Lower lobe of right lung (tissue), 2 donors: ENCODE measurements around the gene RTCA. TPM values are rescaled to one million over a fixed set of nuclear protein-coding genes. Genes with fewer than 3 reads are reported as not detected.
A peak's percentile ranks its signal among the peaks of the same experiment; 100 is the strongest.

Experiments
- ATAC-seq, 2 donors: fragments of 200-7000 bp; cut with Tn5 transposase; one replicate each; pipeline ENCODE4 v1.9.1; 2020 to 2022; ENCODE audit warnings: mild to moderate bottlenecking in 2 of 2, moderate library complexity in 2 of 2
- DNase-seq: peaks from one replicate; pipeline ENCODE4 v3.0.0-alpha.2; 2020
- H3K27ac ChIP-seq: fragments of 200-600 bp; one replicate; pipeline ENCODE4 v1.8.0; 2022
- H3K27me3 ChIP-seq: fragments of 200-600 bp; one replicate; pipeline ENCODE4 v1.8.0; 2022; ENCODE audit warnings: low read depth
- H3K36me3 ChIP-seq: fragments of 200-600 bp; one replicate; pipeline ENCODE4 v1.8.0; 2022; ENCODE audit warnings: mild to moderate bottlenecking
- H3K4me1 ChIP-seq: fragments of 200-600 bp; one replicate; pipeline ENCODE4 v1.8.0; 2022
- H3K4me3 ChIP-seq: fragments of 200-600 bp; one replicate; pipeline ENCODE4 v1.8.0; 2022; ENCODE audit warnings: mild to moderate bottlenecking
- H3K9me3 ChIP-seq: fragments of 200-600 bp; one replicate; pipeline ENCODE4 v1.8.0; 2022
- CTCF ChIP-seq: fragments of 200-600 bp; IDR thresholded peaks from one replicate; pipeline ENCODE4 v1.8.0; 2022; ENCODE audit warnings: antibody characterized with exemption, mild to moderate bottlenecking
- intact Hi-C: fragments of 100-400 bp; cut with DNase I; formaldehyde crosslinking; loops from one replicate; pipeline ENCODE4 v1.11.0; 2022
- total RNA-seq: library from RNA; stranded (reverse); fragmentation: NEBNext Ultra II Directional; extraction: Animal tissue kit (Norgen Biotek cat#: 25700); gene quantifications from one replicate; pipeline ENCODE4 v1.2.1, GENCODE V29; 2021
- donor health status: DM: no; HTN: yes; CAD: no; lungs with severe emphysema.

The RTCA gene
- total RNA-seq, 1 donor from 2014 or later = 31.1 TPM

GRCh38 chr1:100237091-100237490, 28.9 kb upstream of the RTCA start:
- peaks cover 54% of the 10 kb centered on the region for H3K36me3 ChIP-seq
- H3K4me1 ChIP-seq = peaks cover 6% of the 10 kb centered on the region
- no peaks in the 10 kb centered on the region for H3K27me3 ChIP-seq
- no peaks in the 10 kb centered on the region for H3K9me3 ChIP-seq
- no peak for ATAC-seq
- H3K4me3 ChIP-seq = no peak overlapping the region
- no peak for DNase-seq
- intact Hi-C loops = no loop called here
- no peak for TF ChIP-seq CTCF
- no peak overlapping the region for H3K27ac ChIP-seq

GRCh38 chr1:100239961-100240360, 26.1 kb upstream of the RTCA start:
- no peak overlapping the region for H3K4me3 ChIP-seq
- ATAC-seq (peak in 1 of 2 donors; percentile 50), DNase-seq (no peak)
- H3K9me3 ChIP-seq = no peaks in the 10 kb centered on the region
- H3K4me1 ChIP-seq = peaks cover 6% of the 10 kb centered on the region
- no peak for TF ChIP-seq CTCF
- H3K27ac ChIP-seq = peak overlapping the region; percentile 32
- no peaks in the 10 kb centered on the region for H3K27me3 ChIP-seq
- intact Hi-C loops = no loop called here
- H3K36me3 ChIP-seq = peaks cover 27% of the 10 kb centered on the region

- no peaks in the 10 kb centered on the region for H3K9me3 ChIP-seq
- peaks cover 6% of the 10 kb centered on the region for H3K4me1 ChIP-seq
- peak overlapping the region; percentile 32 for H3K27ac ChIP-seq
- H3K27me3 ChIP-seq = no peaks in the 10 kb centered on the region
- ATAC-seq (no peak), DNase-seq (no peak)
- peaks cover 24% of the 10 kb centered on the region for H3K36me3 ChIP-seq
- intact Hi-C loops = no loop called here
- H3K4me3 ChIP-seq = no peak overlapping the region
- TF ChIP-seq CTCF = no peak
Measured at GRCh38 chr1:100240631-100241030, 25.4 kb upstream of the RTCA start.

- intact Hi-C loops = no loop called here
- Histone ChIP-seq H3K36me3 (no peaks in the 10 kb centered on the region), H3K27ac (no peak overlapping the region), H3K4me1 (peaks cover 21% of the 10 kb centered on the region), H3K4me3 (no peak overlapping the region), H3K27me3 (no peaks in the 10 kb centered on the region), H3K9me3 (no peaks in the 10 kb centered on the region)
- ATAC-seq (no peak), DNase-seq (no peak)
- no peak for TF ChIP-seq CTCF
Measured at GRCh38 chr1:100246738-100247137, 19.3 kb upstream of the RTCA start.

- TF ChIP-seq CTCF = no peak
- Histone ChIP-seq H3K36me3 (no peaks in the 10 kb centered on the region), H3K27ac (peak overlapping the region; percentile 92), H3K27me3 (no peaks in the 10 kb centered on the region), H3K4me1 (peaks cover 21% of the 10 kb centered on the region), H3K9me3 (no peaks in the 10 kb centered on the region), H3K4me3 (peak overlapping the region; percentile 79)
- ATAC-seq = peak; percentile 2 to 3
- intact Hi-C loops = no loop called here
- no peak for DNase-seq
Measured at GRCh38 chr1:100249155-100249536, 16.9 kb upstream of the RTCA start.
